ENCODE results near the gene EPS8L3. TPM values are rescaled to one million over a fixed set of nuclear protein-coding genes. Genes with fewer than 3 reads are reported as not detected.

Gene EPS8L3
- total RNA-seq, 1 experiment from 2014 or later = 0.96 TPM

GRCh38 chr1:109790735-109791494 is 27.2 kb upstream of the EPS8L3 start (continued):
- TF ChIP-seq, protein P1, sequence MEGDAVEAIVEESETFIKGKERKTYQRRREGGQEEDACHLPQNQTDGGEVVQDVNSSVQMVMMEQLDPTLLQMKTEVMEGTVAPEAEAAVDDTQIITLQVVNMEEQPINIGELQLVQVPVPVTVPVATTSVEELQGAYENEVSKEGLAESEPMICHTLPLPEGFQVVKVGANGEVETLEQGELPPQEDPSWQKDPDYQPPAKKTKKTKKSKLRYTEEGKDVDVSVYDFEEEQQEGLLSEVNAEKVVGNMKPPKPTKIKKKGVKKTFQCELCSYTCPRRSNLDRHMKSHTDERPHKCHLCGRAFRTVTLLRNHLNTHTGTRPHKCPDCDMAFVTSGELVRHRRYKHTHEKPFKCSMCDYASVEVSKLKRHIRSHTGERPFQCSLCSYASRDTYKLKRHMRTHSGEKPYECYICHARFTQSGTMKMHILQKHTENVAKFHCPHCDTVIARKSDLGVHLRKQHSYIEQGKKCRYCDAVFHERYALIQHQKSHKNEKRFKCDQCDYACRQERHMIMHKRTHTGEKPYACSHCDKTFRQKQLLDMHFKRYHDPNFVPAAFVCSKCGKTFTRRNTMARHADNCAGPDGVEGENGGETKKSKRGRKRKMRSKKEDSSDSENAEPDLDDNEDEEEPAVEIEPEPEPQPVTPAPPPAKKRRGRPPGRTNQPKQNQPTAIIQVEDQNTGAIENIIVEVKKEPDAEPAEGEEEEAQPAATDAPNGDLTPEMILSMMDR (IDR thresholded peaks at IDR 0.05 in 2 of 3, conservative IDR thresholded peaks at IDR 0.05 in 1 of 3; ENCODE audit: borderline replicate concordance in 1 of 3, insufficient read depth in 1 of 3, low read depth in 2 of 3, low read length in 2 of 3) = peak; percentile 22 to 52 (median 50); a peak in 5 of 6 replicates
- TF ChIP-seq CEBPB (IDR thresholded peaks at IDR 0.05; ENCODE audit: low read depth) (no peak), EZH2phosphoT487 (IDR thresholded peaks at IDR 0.05; ENCODE audit: borderline replicate concordance) (no peak), SIN3A (IDR thresholded peaks at IDR 0.05; ENCODE audit: low read depth) (no peak), ZNF274 (IDR thresholded peaks at IDR 0.05; ENCODE audit: low read depth, low read length) (no peak)

DNA sequence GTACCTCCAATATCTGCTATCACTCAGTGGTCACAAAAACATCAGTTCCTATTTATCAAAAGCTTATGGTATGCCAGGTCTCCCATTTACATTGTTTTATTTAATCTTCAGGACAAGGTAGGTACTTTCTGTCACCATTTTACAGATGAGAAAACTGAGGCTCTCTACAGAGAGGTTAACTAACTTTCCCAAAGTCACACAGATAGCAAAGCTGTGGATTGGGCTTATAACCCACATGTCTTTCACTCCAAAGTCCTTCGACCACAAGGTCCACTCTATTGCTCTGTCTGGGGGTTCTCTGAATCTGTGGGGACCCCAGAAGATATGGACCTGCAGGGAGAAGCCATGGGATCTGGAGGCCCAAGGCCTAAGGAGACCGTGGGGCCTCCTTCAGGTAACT is 26.6 kb upstream of the EPS8L3 start:
- H3K27me3 ChIP-seq (ENCODE audit: insufficient read depth, low read length) = no peaks in the 10 kb centered on the region
- no peak overlapping the region for H3K4me2 ChIP-seq (ENCODE audit: low read length)
- TF ChIP-seq, protein P1 (IDR thresholded peaks at IDR 0.05 in 2 of 3, conservative IDR thresholded peaks at IDR 0.05 in 1 of 3; ENCODE audit: borderline replicate concordance in 1 of 3, insufficient read depth in 1 of 3, low read depth in 2 of 3, low read length in 2 of 3) = no peak
- TF ChIP-seq YY1 (IDR thresholded peaks at IDR 0.05; ENCODE audit: extremely low read depth, insufficient replicate concordance, low read depth, low read length) (no peak), JUND (IDR thresholded peaks at IDR 0.05) (no peak), SIN3A (IDR thresholded peaks at IDR 0.05; ENCODE audit: low read depth) (no peak), ZNF274 (IDR thresholded peaks at IDR 0.05; ENCODE audit: low read depth, low read length) (no peak), CEBPB (IDR thresholded peaks at IDR 0.05; ENCODE audit: low read depth) (no peak), EZH2phosphoT487 (IDR thresholded peaks at IDR 0.05; ENCODE audit: borderline replicate concordance) (no peak)
- TF ChIP-seq, protein P2, sequence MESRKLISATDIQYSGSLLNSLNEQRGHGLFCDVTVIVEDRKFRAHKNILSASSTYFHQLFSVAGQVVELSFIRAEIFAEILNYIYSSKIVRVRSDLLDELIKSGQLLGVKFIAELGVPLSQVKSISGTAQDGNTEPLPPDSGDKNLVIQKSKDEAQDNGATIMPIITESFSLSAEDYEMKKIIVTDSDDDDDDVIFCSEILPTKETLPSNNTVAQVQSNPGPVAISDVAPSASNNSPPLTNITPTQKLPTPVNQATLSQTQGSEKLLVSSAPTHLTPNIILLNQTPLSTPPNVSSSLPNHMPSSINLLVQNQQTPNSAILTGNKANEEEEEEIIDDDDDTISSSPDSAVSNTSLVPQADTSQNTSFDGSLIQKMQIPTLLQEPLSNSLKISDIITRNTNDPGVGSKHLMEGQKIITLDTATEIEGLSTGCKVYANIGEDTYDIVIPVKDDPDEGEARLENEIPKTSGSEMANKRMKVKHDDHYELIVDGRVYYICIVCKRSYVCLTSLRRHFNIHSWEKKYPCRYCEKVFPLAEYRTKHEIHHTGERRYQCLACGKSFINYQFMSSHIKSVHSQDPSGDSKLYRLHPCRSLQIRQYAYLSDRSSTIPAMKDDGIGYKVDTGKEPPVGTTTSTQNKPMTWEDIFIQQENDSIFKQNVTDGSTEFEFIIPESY (IDR thresholded peaks at IDR 0.05; ENCODE audit: extremely low read depth, insufficient replicate concordance, low read length) = no peak
- DNase-seq (ENCODE audit: low read depth, low spot score) (no peak), ATAC-seq (no peak)
- no peak overlapping the region for H3K9ac ChIP-seq (ENCODE audit: low read length)
- intact Hi-C loops (cut with micrococcal nuclease) = no loop called here
- H3K9me2 ChIP-seq (ENCODE audit: insufficient read depth) = no peaks in the 10 kb centered on the region
- H3K79me2 ChIP-seq (ENCODE audit: insufficient read depth, low read length) = no peaks in the 10 kb centered on the region
- POLR2A ChIA-PET = interaction anchor here (0.8 kb wide), 1 partner anchor 17 kb away, joined by 3 read pairs; no protein-coding TSS in a partner anchor
- H3K4me1 ChIP-seq (ENCODE audit: control insufficient read depth in 1 of 2, insufficient read depth in 2 of 2, low read length in 2 of 2) = peaks cover 36 to 76% of the 10 kb centered on the region in 2 experiments
- CTCF ChIA-PET = interaction anchor here (0.6 to 3.3 kb wide), 5 partner anchors 8 to 270 kb away, joined by 3 to 28 read pairs (median 3); partner anchors contain the start of gene AHCYL1
- RAD21 ChIA-PET (ENCODE audit: low non-redundant PET in 1 of 2, low total read pairs in 2 of 2, uncharacterized antibody in 2 of 2, unreplicated experiment in 2 of 2) = no interaction called here
- H3K4me3 ChIP-seq (replicated peaks in 1 of 2; ENCODE audit: low read depth in 1 of 2, low read length in 2 of 2) = no peak overlapping the region
- no peaks in the 10 kb centered on the region for H3K36me3 ChIP-seq (ENCODE audit: control insufficient read depth in 1 of 2, insufficient read depth in 2 of 2, low read length in 2 of 2)
- H3K9me3 ChIP-seq (ENCODE audit: control insufficient read depth in 1 of 2, insufficient read depth in 1 of 2, low read depth in 1 of 2, low read length in 2 of 2) = no peaks in the 10 kb centered on the region
- no peak overlapping the region for H3K27ac ChIP-seq (ENCODE audit: low read depth, low read length)
- no peaks in the 10 kb centered on the region for H4K20me1 ChIP-seq (ENCODE audit: insufficient read depth)
- no peak overlapping the region for H2AFZ ChIP-seq (ENCODE audit: low read depth, low read length, poor library complexity, severe bottlenecking)
- no TSS peak for BruUV-seq (replicated peaks)

Data from HCT116 (cell line).